IPS DF 6.9 (cell line): ENCODE data around the gene MSANTD1.

Source experiments
- DNase-seq: peaks from one replicate; pipeline ENCODE4 v3.0.0-alpha.2; 2013; ENCODE audit warnings: low read depth, low spot score
- H3K27ac ChIP-seq: one replicate; pipeline ENCODE4 v1.5.1; 2013; ENCODE audit warnings: low read length, control low read depth
- H3K27me3 ChIP-seq: 2 replicates; pipeline ENCODE4 v1.6.1; 2013; ENCODE audit warnings: mild to moderate bottlenecking, low read length; ENCODE audit not compliant: control insufficient read depth, insufficient read depth
- H3K36me3 ChIP-seq: 2 replicates; pipeline ENCODE4 v1.6.1; 2013; ENCODE audit warnings: low read length; ENCODE audit not compliant: control insufficient read depth, insufficient read depth
- H3K4me1 ChIP-seq: 2 replicates; pipeline ENCODE4 v1.6.1; 2013; ENCODE audit warnings: low read length; ENCODE audit not compliant: control insufficient read depth, insufficient read depth
- H3K4me3 ChIP-seq: 2 replicates; pipeline ENCODE4 v1.5.1; 2013; ENCODE audit warnings: mild to moderate bottlenecking, low read length
- H3K9me3 ChIP-seq: 2 replicates; pipeline ENCODE4 v1.6.1; 2013; ENCODE audit warnings: low read length, inconsistent platforms; ENCODE audit not compliant: control insufficient read depth, insufficient read depth
- WGBS: extraction: QIAGEN DNeasy Blood & Tissue Kit; methylation state at CpG from one replicate; pipeline ENCODE4 v1.1.7; 2013; ENCODE audit warnings: mixed read lengths, missing lambda C conversion rate; ENCODE audit not compliant: insufficient read length, insufficient coverage; 5-methylcytosine and 5-hydroxymethylcytosine counted together

Gene MSANTD1

GRCh38 chr4:3291969-3292570, 43.1 kb downstream of the MSANTD1 start:
- DNase-seq, result no peak
- H3K4me3 ChIP-seq, result peak overlapping the region; percentile 72
- H3K36me3 ChIP-seq, result no peaks in the 10 kb centered on the region
- no peak overlapping the region for H3K27ac ChIP-seq
- no peaks in the 10 kb centered on the region for H3K27me3 ChIP-seq
- H3K4me1 ChIP-seq, result peaks cover 3% of the 10 kb centered on the region; the same call in 1 of the 2 replicates
- WGBS, result no CpG with 5 or more reads among the region's 60 CpGs
- no peaks in the 10 kb centered on the region for H3K9me3 ChIP-seq

DNA sequence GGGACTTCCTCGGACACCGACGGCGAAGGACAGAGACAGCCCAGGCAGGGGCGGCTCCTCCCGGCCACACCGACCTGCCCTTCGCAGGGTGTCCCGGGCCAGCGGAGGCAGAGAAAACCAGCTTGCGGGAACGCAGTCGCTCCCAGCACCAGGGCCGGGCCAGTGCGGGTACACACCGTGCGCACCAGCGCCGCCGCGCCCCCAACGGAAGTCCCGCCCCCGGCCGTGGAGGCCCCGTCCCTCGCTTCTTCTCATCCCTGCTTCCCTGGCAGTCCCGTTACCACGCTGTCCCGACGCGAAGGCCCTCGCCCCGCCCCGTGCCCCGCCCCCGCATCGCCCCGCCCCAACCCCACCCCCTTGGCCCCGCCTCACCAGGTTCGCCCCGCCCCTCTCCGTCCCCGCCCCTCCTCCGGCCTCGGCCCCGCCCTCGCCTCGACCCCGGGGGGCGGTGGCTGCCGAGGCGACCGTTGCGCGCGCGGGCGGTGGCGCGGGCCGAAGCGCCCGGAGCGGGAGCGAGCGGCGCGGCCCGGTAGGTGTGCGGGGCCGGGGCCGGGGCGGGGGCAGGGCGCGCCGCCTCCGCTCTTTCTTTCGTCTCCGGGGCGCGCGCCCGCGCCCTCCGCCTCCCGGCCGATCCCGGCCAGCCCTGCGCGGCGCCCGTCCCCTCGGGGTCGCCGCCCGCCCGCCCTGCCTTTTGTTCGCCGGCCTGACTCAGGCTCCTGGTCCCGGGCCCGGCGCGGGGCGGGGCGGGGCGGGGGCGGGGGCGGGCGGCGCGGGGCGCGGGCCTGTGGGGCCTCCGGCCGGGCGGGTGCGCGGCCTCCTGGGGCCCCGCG, 43.8 kb downstream of the MSANTD1 start, which contains the start of gene RGS12:
TSS of gene RGS12 (plus strand) at position 451 of the 830 bp plus-strand sequence. CDS start 23,150 bp downstream, outside the sequence.
- Histone ChIP-seq H3K4me3 (peak within 1 kb of the TSS; percentile 72), H3K4me1 (peaks cover 3% of the 10 kb centered on the region; the same call in 1 of the 2 replicates), H3K9me3 (no peaks in the 10 kb centered on the region), H3K27me3 (no peaks in the 10 kb centered on the region), H3K36me3 (no peaks in the 10 kb centered on the region), H3K27ac (no peak within 1 kb of the TSS)
- peak; percentile 70 for DNase-seq
- no CpG with 5 or more reads among the region's 121 CpGs for WGBS

- peaks cover 3% of the 10 kb centered on the region; the same call in 1 of the 2 replicates for H3K4me1 ChIP-seq
- no peaks in the 10 kb centered on the region for H3K36me3 ChIP-seq
- no peak for DNase-seq
- H3K4me3 ChIP-seq, result peak overlapping the region; percentile 69; the same call in 1 of the 2 replicates
- H3K27ac ChIP-seq, result no peak overlapping the region
- H3K27me3 ChIP-seq, result no peaks in the 10 kb centered on the region
- no peaks in the 10 kb centered on the region for H3K9me3 ChIP-seq
- WGBS, result no CpG with 5 or more reads among the region's 42 CpGs
Measured at GRCh38 chr4:3293401-3294391, 44.7 kb downstream of the MSANTD1 start.

GRCh38 chr4:3294401-3295241, 45.7 kb downstream of the MSANTD1 start:
- WGBS, result no CpG with 5 or more reads among the region's 19 CpGs
- Histone ChIP-seq H3K36me3 (no peaks in the 10 kb centered on the region), H3K4me1 (peaks cover 3% of the 10 kb centered on the region; the same call in 1 of the 2 replicates), H3K4me3 (no peak overlapping the region), H3K9me3 (no peaks in the 10 kb centered on the region), H3K27me3 (no peaks in the 10 kb centered on the region), H3K27ac (no peak overlapping the region)
- no peak for DNase-seq

DNA sequence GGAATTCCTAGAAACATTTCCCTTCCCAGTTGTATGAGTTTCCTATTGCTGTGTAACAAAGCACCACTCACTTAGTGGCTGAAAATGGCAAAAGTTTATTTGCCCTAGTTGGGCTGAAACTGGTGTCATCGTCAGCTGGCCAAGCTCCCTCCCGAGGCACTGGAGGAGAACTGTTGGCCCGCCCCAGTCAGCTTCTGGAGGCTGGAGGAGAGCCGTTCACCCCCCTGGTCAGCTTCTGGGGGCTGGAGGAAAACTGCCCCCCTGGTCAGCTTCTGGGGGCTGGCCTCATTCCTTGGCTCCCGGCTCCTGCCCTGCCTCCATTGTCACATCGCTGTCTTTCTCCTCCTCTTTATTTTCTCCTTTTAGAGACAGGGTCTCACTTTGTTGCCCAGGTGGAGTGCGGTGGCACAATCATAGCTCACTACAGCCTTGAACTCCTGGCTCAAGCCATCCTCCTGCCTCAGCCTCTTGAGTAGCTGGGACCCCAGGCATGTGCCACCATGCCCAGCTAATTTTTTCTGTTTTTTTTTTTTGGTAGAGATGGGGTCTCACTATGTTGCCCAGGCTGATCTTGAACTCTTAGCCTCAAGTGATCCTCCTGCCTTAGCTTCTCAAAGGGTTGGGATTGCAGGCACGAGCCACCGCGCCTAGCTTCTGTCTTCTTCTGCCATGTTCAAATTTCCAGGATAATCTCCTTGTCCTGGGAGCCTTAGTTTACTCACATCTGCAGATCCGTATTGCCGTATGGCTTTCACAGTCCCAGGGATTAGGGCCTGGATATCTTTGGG, 47.1 kb downstream of the MSANTD1 start:
- H3K9me3 ChIP-seq, result no peaks in the 10 kb centered on the region
- no peak overlapping the region for H3K4me3 ChIP-seq
- no peak for DNase-seq
- no peak overlapping the region for H3K27ac ChIP-seq
- no peaks in the 10 kb centered on the region for H3K36me3 ChIP-seq
- peaks cover 5% of the 10 kb centered on the region; the same call in 1 of the 2 replicates for H3K4me1 ChIP-seq
- WGBS, result no CpG with 5 or more reads among the region's 12 CpGs
- H3K27me3 ChIP-seq, result no peaks in the 10 kb centered on the region

- Histone ChIP-seq H3K36me3 (no peaks in the 10 kb centered on the region), H3K27ac (no peak overlapping the region), H3K27me3 (no peaks in the 10 kb centered on the region), H3K4me1 (peaks cover 5% of the 10 kb centered on the region; the same call in 1 of the 2 replicates), H3K9me3 (no peaks in the 10 kb centered on the region), H3K4me3 (no peak overlapping the region)
- WGBS, result no CpG with 5 or more reads among the region's 8 CpGs
- DNase-seq, result no peak
Measured at GRCh38 chr4:3296651-3297050, 47.7 kb downstream of the MSANTD1 start.

GRCh38 chr4:3297066-3297859, 48.3 kb downstream of the MSANTD1 start:
- Histone ChIP-seq H3K27ac (no peak overlapping the region), H3K4me3 (no peak overlapping the region), H3K4me1 (peaks cover 5% of the 10 kb centered on the region; the same call in 1 of the 2 replicates), H3K27me3 (no peaks in the 10 kb centered on the region), H3K36me3 (no peaks in the 10 kb centered on the region), H3K9me3 (no peaks in the 10 kb centered on the region)
- WGBS, result no CpG with 5 or more reads among the region's 13 CpGs
- no peak for DNase-seq

DNA sequence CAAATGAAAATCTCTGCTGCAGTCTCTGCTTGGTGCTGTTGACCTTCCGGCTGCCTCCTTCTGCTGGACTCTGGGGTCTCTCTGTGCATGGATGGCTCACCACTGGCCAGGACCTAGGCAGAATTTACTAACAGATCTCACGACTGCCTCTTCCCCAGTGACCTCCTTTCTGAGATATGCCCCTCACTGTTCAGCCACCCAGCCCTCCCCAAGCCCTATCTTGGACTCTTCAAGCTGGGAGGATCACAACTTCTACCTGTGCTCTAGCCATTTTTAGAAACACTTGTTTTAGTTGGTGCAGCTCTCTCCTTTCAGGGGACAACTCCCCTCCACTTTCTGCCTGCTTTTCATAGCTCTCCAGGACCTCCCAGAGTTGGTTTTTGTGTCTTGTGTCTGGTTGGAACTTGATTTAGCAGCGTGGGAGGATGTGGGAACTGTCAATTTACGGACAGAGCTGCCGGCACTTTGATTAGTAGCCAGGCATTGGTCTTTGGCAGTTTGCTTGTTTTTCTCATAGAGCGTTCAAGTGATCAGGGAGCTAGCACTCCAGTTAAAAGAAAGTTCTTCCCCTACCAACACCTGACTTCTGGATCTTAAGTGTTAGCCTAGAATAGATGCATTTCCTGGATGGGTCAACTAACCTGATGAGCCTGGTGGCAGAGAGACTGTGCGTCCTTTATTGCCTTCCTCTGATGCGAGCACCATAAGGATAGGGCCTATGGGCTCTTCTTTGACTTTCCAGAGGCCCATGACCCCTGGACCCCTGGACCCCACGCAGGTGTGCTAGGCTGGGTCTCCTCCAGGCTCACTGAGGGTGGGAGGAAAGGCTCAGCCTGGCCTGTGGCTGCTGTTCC, 50.4 kb downstream of the MSANTD1 start:
- no CpG with 5 or more reads among the region's 9 CpGs for WGBS
- no peaks in the 10 kb centered on the region for H3K36me3 ChIP-seq
- no peaks in the 10 kb centered on the region for H3K27me3 ChIP-seq
- no peak for DNase-seq
- no peak overlapping the region for H3K27ac ChIP-seq
- no peaks in the 10 kb centered on the region for H3K9me3 ChIP-seq
- peaks cover 7% of the 10 kb centered on the region; the same call in 1 of the 2 replicates for H3K4me1 ChIP-seq
- no peak overlapping the region for H3K4me3 ChIP-seq
